Measurements from ENCODE around the gene HCRTR1. TPM values are rescaled to one million over a fixed set of nuclear protein-coding genes. Genes with fewer than 3 reads are reported as not detected.
A peak's percentile ranks its signal among the peaks of the same experiment; 100 is the strongest.

Gene HCRTR1
- total and polyA plus RNA-seq, 5 donors, result 0.14 to 0.37 (median 0.18) TPM; not detected in 2

DNA sequence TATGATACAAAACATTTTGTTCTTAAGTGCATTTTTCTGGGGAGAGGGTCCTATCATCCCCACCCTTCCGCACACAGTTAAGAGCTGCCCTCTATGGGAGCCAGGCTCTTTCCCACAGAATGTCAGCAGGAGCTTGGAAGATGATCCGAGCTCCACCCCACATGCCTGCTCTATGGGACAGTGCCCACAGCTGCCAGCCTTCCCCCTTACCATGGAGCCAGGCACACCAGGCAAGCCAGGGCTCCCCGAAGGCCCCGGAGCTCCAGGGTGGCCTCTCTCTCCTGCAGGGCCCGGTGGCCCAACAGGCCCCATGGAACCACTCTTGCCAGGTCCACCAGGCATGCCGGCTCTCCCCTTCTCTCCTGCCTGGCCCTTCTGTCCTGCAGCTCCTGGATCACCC is 37.6 kb downstream of the HCRTR1 start:
- H3K4me3 ChIP-seq (ENCODE audit: low read length), result no peak overlapping the region
- H3K9me3 ChIP-seq (ENCODE audit: control insufficient read depth, low read length), result no peaks in the 10 kb centered on the region
- H3K27ac ChIP-seq (ENCODE audit: low read length), result no peak overlapping the region
- H3K4me1 ChIP-seq (ENCODE audit: control insufficient read depth, insufficient read depth, low read length), result no peaks in the 10 kb centered on the region
- intact Hi-C loops (cut with DNase I), result loop anchor here in 1 of 4 donors (5.0 kb wide), 1 partner anchor 137 kb away; no protein-coding TSS in a partner anchor
- ATAC-seq (no peak), DNase-seq (peak in 1 of 3 donors; percentile 26)
- H3K27me3 ChIP-seq (ENCODE audit: control insufficient read depth, insufficient read depth), result no peaks in the 10 kb centered on the region
- 88% methylated on average over 6 of the region's 6 CpGs for WGBS

DNA sequence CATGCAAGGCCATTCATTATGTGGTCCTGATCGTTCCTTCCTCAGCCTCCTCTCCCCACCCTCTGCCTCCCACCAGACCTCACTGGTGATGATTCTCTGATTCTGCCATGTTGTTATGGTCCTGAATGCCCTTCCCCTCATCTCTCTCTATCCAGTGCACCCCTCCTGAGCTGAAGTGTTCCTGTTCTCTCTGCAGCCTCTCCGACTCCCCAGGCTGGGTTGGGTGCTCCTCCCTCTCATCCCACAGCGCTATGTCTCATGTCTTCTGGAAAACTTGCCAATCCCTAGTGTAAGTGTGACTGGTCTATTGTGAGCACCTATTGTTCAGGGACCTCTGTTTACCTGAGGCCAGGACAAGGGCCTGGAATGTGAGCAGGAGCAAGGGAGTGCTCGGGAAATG is 38.3 kb downstream of the HCRTR1 start:
- WGBS, result 81% methylated on average over 4 of the region's 4 CpGs
- Histone ChIP-seq H3K9me3 (ENCODE audit: control insufficient read depth, low read length) (no peaks in the 10 kb centered on the region), H3K27ac (ENCODE audit: low read length) (no peak overlapping the region), H3K4me1 (ENCODE audit: control insufficient read depth, insufficient read depth, low read length) (no peaks in the 10 kb centered on the region), H3K27me3 (ENCODE audit: control insufficient read depth, insufficient read depth) (no peaks in the 10 kb centered on the region), H3K4me3 (ENCODE audit: low read length) (no peak overlapping the region)
- intact Hi-C loops (cut with DNase I), result loop anchor here in 1 of 4 donors (5.0 kb wide), 1 partner anchor 137 kb away; no protein-coding TSS in a partner anchor
- ATAC-seq, result no peak
- DNase-seq, result no peak

DNA sequence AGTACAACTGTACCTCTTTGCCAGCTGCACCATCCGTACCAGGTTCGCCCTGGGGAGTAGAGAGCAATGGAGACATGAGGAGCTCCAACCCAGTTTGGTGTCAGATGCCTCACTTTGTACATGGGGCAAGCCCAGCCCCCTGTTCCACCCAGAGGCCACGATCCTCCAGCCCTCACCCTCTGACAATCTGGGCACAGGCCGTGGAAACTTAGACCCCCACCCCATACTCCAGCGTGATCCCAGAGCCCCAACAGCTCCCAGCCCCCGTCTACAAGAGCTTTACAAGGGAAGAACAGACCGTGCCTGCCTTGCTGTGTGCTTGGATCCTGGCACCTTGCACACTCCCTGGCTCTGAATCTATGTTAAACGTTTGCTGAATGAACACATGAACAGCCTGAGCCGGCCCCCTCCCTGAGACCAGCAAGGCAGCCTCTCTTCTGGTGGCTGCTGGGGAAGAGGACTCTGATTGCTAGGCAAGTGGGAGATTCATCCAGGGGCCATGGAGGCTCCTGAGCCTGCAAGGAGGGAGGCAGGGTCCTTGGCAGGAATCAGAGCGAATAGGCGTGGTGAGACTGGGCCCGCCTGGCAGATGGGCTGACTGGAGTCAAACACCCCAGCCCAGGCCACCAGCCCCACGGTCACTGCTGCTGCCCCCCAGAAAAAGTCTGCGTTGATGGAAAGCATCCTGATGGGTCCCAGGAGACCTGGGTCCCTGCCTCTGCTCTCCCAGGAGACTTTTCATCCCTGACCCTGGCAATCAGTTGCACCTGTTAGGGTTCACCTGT is 39.7 kb downstream of the HCRTR1 start:
- 86% methylated on average over 14 of the region's 14 CpGs for WGBS

DNA sequence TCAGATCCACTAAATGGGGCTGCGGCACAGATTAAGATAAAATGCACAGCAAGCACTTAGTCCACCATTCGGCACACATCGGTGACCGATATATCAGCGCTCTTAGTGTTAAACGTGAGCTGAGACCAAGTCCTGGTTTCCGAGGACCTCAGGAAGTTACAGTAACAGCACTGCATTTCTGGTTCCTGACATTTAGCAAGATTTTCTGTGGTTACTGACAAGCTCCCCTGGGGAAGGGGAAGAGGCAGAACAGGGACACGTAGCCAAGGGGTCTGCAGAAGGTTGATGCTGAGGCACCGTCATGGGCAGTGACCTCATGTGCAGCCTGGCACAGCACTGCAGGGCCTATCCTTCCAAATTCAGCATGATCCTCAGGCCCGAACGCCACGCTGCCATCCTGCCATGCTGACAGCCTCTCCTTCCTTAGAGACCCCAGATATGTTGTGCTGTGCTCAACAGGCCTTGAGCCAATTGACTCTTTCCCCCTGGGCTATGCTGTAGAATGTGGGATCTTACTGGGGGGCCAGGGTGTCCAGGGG is 40.6 kb downstream of the HCRTR1 start:
- no peak overlapping the region for H3K4me3 ChIP-seq (ENCODE audit: low read length)
- intact Hi-C loops (cut with DNase I), result loop anchor here in 1 of 4 donors (5.0 kb wide), 1 partner anchor 134 kb away; no protein-coding TSS in a partner anchor
- WGBS, result 83% methylated on average over 12 of the region's 12 CpGs
- no peaks in the 10 kb centered on the region for H3K4me1 ChIP-seq (ENCODE audit: control insufficient read depth, insufficient read depth, low read length)
- no peak for ATAC-seq
- no peaks in the 10 kb centered on the region for H3K9me3 ChIP-seq (ENCODE audit: control insufficient read depth, low read length)
- DNase-seq, result no peak
- H3K27me3 ChIP-seq (ENCODE audit: control insufficient read depth, insufficient read depth), result no peaks in the 10 kb centered on the region
- no peak overlapping the region for H3K27ac ChIP-seq (ENCODE audit: low read length)

More for the DNA sequence above, 39.7 kb downstream of the HCRTR1 start:
- Histone ChIP-seq H3K4me1 (ENCODE audit: control insufficient read depth, insufficient read depth, low read length) (no peaks in the 10 kb centered on the region), H3K27ac (ENCODE audit: low read length) (no peak overlapping the region), H3K9me3 (ENCODE audit: control insufficient read depth, low read length) (no peaks in the 10 kb centered on the region), H3K27me3 (ENCODE audit: control insufficient read depth, insufficient read depth) (no peaks in the 10 kb centered on the region), H3K4me3 (ENCODE audit: low read length) (no peak overlapping the region)
- DNase-seq, result peak in 2 of 3 donors; percentile 25 to 48
- ATAC-seq, result no peak
- intact Hi-C loops (cut with DNase I), result loop anchor here in 1 of 4 donors (5.0 kb wide), 1 partner anchor 135 kb away; no protein-coding TSS in a partner anchor

DNA sequence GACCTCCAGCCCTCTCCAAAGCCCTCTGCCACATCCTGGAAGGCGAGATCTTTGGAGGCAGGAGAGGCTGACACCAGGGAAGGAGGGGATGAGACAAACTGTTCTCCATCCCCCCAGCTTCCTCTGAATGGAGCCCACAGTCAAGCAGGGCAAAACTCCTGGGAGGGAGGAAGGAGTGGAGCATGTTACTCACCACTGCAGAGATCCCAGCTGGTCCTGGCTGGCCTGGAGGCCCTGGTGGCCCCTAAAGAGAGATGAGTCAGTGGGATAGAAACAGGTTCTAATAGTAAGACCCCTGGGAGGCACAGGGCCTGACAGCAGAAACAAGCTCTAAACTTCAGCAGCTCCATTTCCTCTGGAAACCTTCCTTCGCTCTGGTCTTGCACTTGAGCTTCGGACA is 41.2 kb downstream of the HCRTR1 start:
- Histone ChIP-seq H3K9me3 (ENCODE audit: control insufficient read depth, low read length) (no peaks in the 10 kb centered on the region), H3K4me1 (ENCODE audit: control insufficient read depth, insufficient read depth, low read length) (no peaks in the 10 kb centered on the region), H3K27me3 (ENCODE audit: control insufficient read depth, insufficient read depth) (no peaks in the 10 kb centered on the region), H3K27ac (ENCODE audit: low read length) (no peak overlapping the region), H3K4me3 (ENCODE audit: low read length) (no peak overlapping the region)
- no peak for ATAC-seq
- intact Hi-C loops (cut with DNase I), result loop anchor here in 1 of 4 donors (5.0 kb wide), 1 partner anchor 134 kb away; no protein-coding TSS in a partner anchor
- DNase-seq, result no peak
- WGBS, result 94% methylated on average over 3 of the region's 3 CpGs

DNA sequence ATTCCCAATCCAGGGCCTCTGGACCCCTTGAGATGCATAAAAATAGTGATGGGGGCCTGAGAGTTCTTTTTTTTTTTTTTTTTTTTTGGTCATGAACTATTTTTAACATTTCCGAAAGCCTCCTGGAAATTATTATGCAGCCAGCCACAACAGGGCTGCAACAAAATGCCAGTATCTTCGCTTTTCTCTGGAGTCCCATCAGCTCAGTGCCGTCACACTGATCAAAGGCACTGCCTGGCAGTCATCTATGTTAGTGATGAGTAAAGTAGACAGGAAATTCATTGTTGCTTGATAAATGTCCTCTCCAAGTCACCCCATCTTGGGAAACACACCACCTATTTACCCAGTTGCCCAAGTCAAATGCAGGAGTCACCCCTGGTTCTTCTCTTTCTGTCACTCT is 42.4 kb downstream of the HCRTR1 start:
- ATAC-seq (no peak), DNase-seq (no peak)
- intact Hi-C loops (cut with DNase I), result loop anchor here (5.0 to 10.0 kb wide), 5 partner anchors 55 to 132 kb away; no protein-coding TSS in a partner anchor
- WGBS, result 84% methylated on average over 3 of the region's 3 CpGs
- no peaks in the 10 kb centered on the region for H3K4me1 ChIP-seq (ENCODE audit: control insufficient read depth, insufficient read depth, low read length)
- no peak overlapping the region for H3K27ac ChIP-seq (ENCODE audit: low read length)
- H3K27me3 ChIP-seq (ENCODE audit: control insufficient read depth, insufficient read depth), result no peaks in the 10 kb centered on the region
- H3K4me3 ChIP-seq (ENCODE audit: low read length), result no peak overlapping the region
- no peaks in the 10 kb centered on the region for H3K9me3 ChIP-seq (ENCODE audit: control insufficient read depth, low read length)

DNA sequence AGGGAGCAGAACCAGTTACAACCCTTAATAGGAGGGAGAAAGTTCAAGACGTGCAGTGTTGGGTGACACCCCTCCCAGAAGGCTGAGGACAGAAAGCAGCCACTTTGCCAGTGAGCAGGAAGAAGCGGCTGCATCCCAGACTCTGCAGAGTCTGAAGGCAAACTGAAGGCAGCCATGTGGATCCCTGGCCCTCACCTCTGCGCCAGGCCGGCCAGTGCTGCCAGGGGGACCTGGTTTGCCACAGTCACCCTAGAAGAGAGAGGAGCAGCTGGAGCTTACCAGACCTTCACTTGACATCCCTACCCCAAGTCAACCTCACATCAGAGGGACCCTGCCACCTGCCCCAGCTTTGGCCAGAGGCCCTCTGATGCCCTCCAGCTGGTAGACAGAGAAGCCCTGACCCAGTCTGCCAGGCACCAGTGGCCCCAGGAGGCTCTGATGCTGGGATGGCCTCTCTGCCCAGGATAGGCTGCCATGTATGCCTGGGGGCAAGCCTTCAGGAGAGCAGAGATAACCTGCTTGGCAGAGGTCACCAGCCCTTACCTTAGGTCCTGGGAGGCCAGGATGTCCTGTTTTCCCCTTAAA is 43.5 kb downstream of the HCRTR1 start:
- H3K4me1 ChIP-seq (ENCODE audit: control insufficient read depth, insufficient read depth, low read length), result no peaks in the 10 kb centered on the region
- DNase-seq (no peak), ATAC-seq (no peak)
- H3K27ac ChIP-seq (ENCODE audit: low read length), result no peak overlapping the region
- no peaks in the 10 kb centered on the region for H3K27me3 ChIP-seq (ENCODE audit: control insufficient read depth, insufficient read depth)
- H3K4me3 ChIP-seq (ENCODE audit: low read length), result no peak overlapping the region
- 84% methylated on average over 4 of the region's 4 CpGs for WGBS
- intact Hi-C loops (cut with DNase I), result loop anchor here (5.0 to 10.0 kb wide), 4 partner anchors 54 to 124 kb away; no protein-coding TSS in a partner anchor
- no peaks in the 10 kb centered on the region for H3K9me3 ChIP-seq (ENCODE audit: control insufficient read depth, low read length)

DNA sequence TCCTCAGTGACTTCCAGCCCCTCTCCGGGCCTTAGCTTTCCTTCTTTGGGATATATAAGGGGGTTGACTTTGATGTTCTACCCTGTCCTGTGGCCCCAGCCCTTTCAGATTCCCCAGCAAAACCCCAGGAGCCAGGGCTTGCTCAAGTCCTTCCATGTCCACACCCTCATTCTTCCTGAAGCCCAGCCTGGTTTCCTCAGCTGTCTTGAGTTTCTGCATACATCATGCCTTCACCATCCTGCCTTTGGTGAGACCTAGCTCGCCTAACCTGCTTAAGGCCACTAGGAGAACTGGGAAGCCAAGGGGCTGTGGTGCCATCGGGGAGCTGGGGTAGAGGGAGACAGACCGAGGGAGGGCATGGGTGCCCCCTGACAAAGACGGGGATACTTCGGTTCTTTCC is 44.4 kb downstream of the HCRTR1 start:
- no peak overlapping the region for H3K27ac ChIP-seq (ENCODE audit: low read length)
- no peaks in the 10 kb centered on the region for H3K9me3 ChIP-seq (ENCODE audit: control insufficient read depth, low read length)
- no peak overlapping the region for H3K4me3 ChIP-seq (ENCODE audit: low read length)
- intact Hi-C loops (cut with DNase I), result loop anchor here (5.0 to 10.0 kb wide), 4 partner anchors 53 to 123 kb away; no protein-coding TSS in a partner anchor
- DNase-seq (no peak), ATAC-seq (no peak)
- no peaks in the 10 kb centered on the region for H3K27me3 ChIP-seq (ENCODE audit: control insufficient read depth, insufficient read depth)
- peaks cover 3% of the 10 kb centered on the region for H3K4me1 ChIP-seq (ENCODE audit: control insufficient read depth, insufficient read depth, low read length)
- 92% methylated on average over 6 of the region's 6 CpGs for WGBS

DNA sequence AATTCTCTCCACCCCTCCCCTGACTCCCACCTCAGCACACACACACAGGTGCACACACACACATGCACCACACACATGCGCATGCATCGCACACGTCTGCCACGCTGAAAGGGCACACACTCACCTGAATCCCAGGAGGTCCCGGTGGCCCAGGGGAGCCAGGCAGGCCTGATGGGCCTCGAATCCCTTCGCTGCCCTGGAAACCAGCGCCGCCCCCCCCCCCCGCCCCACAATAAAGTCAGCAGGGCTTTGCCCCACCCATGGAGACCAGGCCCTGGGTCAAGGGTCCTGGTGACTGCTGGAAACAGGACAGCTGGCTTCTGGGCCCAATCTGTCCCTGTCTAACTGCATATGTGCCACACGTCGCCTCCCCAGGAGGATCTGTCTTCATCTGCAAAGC is 45.0 kb downstream of the HCRTR1 start:
- Histone ChIP-seq H3K4me1 (ENCODE audit: control insufficient read depth, insufficient read depth, low read length) (peaks cover 4% of the 10 kb centered on the region), H3K27ac (ENCODE audit: low read length) (no peak overlapping the region), H3K4me3 (ENCODE audit: low read length) (no peak overlapping the region), H3K27me3 (ENCODE audit: control insufficient read depth, insufficient read depth) (no peaks in the 10 kb centered on the region), H3K9me3 (ENCODE audit: control insufficient read depth, low read length) (no peaks in the 10 kb centered on the region)
- intact Hi-C loops (cut with DNase I), result loop anchor here (5.0 to 10.0 kb wide), 4 partner anchors 52 to 122 kb away; no protein-coding TSS in a partner anchor
- ATAC-seq (no peak), DNase-seq (no peak)
- 90% methylated on average over 12 of the region's 12 CpGs for WGBS

DNA sequence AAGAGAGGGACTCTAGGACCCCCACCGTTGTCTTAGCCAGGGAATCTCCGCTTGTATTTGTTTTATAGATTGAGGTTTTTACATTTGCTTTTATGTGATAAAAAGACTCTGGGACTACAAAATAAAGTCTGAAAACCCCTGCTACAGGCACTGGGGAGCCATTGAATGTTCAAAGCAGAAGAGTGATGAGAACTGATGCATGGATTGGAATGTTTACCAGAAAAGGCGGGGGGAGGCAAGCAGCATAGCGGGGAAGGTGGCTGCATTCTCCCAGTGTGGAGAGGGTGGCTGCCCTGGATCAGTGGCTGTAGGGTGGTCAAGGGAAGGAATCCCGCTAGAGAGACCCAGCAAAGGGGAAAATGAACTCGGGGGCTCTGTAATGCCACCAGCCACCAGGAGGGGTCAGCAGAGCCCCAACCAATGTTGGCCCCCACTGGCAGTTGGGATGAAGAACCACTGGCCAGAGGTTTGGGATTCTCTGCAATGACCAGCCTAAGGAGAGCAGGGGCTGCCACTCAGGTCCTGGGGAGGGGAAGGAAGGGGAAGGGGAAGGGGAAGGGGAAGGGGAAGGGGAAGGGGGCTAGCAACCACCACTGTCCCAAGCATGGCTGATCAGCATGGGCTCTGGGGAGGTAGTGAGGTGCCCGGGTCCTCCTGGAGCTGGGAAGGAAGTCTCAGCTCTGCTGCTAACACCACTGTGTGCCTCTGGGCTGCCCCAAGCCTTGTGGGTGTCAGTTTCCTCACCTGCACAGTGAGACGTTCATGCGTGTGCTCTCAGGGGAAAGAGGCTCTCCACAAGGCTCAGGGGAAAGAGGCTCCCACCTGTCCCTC is 46.3 kb downstream of the HCRTR1 start:
- DNase-seq (peak; percentile 56 to 82 (median 81)), ATAC-seq (peak; percentile 31 to 56)
- no peak overlapping the region for H3K4me3 ChIP-seq (ENCODE audit: low read length)
- no peak overlapping the region for H3K27ac ChIP-seq (ENCODE audit: low read length)
- 49% methylated on average over 9 of the region's 9 CpGs for WGBS
- no peaks in the 10 kb centered on the region for H3K27me3 ChIP-seq (ENCODE audit: control insufficient read depth, insufficient read depth)
- peaks cover 6% of the 10 kb centered on the region for H3K4me1 ChIP-seq (ENCODE audit: control insufficient read depth, insufficient read depth, low read length)
- intact Hi-C loops (cut with DNase I), result loop anchor here (2.0 to 10.0 kb wide), 5 partner anchors 51 to 125 kb away; no protein-coding TSS in a partner anchor
- H3K9me3 ChIP-seq (ENCODE audit: control insufficient read depth, low read length), result no peaks in the 10 kb centered on the region
